Measurements from ENCODE around the gene PFKM. TPM values are rescaled to one million over a fixed set of nuclear protein-coding genes. Genes with fewer than 3 reads are reported as not detected.

Gene PFKM
- total and polyA plus RNA-seq, 9 of the 15 experiments (the other 6 are each of a cell fraction or from before 2014, with no cell fraction given): 16.5 to 39.9 (median 31.7) TPM

DNA sequence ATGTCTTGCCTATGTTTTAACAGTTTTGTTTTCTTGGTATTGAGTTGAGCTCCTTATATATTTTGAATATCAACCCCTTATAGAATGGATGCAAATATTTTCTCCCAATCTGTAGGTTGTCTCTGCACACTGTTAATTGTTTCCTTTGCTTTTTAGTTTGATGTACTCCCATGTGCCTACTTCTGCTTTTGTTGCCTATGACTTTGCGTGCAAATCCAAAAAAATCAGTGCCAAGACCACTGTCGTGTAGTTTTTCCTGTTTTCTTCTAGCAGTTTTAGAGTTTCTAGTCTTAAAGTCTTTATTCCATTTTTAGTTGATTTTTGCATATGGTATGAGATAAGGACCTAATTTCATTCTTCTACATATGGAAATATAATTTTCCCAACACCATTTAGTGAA, 42.1 kb upstream of the PFKM start (continued):
- TF ChIP-seq, protein P1, sequence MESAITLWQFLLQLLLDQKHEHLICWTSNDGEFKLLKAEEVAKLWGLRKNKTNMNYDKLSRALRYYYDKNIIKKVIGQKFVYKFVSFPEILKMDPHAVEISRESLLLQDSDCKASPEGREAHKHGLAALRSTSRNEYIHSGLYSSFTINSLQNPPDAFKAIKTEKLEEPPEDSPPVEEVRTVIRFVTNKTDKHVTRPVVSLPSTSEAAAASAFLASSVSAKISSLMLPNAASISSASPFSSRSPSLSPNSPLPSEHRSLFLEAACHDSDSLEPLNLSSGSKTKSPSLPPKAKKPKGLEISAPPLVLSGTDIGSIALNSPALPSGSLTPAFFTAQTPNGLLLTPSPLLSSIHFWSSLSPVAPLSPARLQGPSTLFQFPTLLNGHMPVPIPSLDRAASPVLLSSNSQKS (CRISPR knock-in tag; IDR thresholded peaks at IDR 0.05): no peak
- TF ChIP-seq TCF3 (CRISPR knock-in tag; IDR thresholded peaks at IDR 0.05) (no peak), FOXP1 (CRISPR knock-in tag; IDR thresholded peaks at IDR 0.05) (no peak), DNMT1 (IDR thresholded peaks at IDR 0.05) (no peak)
- TF ChIP-seq, protein P2, sequence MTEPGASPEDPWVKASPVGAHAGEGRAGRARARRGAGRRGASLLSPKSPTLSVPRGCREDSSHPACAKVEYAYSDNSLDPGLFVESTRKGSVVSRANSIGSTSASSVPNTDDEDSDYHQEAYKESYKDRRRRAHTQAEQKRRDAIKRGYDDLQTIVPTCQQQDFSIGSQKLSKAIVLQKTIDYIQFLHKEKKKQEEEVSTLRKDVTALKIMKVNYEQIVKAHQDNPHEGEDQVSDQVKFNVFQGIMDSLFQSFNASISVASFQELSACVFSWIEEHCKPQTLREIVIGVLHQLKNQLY (CRISPR knock-in tag; conservative IDR thresholded peaks at IDR 0.05): no peak

GRCh38 chr12:48078901-48079300, 40.3 kb upstream of the PFKM start:
- Histone ChIP-seq H3K4me2 (ENCODE audit: insufficient read depth, low read length) (no peak overlapping the region), H3K4me1 (replicated peaks in 1 of 2; ENCODE audit: control insufficient read depth in 2 of 2, insufficient read depth in 2 of 2, low read length in 2 of 2) (no peaks in the 10 kb centered on the region), H3K36me3 (ENCODE audit: control insufficient read depth, insufficient read depth, low read length) (peaks cover 58% of the 10 kb centered on the region), H3K9ac (ENCODE audit: insufficient read depth in 1 of 2, low read depth in 2 of 2, low read length in 2 of 2) (no peak overlapping the region), H3K27me3 (ENCODE audit: control insufficient read depth in 2 of 2, insufficient read depth in 2 of 2, low read length in 2 of 2) (no peaks in the 10 kb centered on the region), H3K4me3 (no peak overlapping the region), H3K9me3 (replicated peaks; ENCODE audit: control insufficient read depth, insufficient read depth, low read depth, low read length) (no peaks in the 10 kb centered on the region), H2AFZ (ENCODE audit: low read depth, low read length) (no peak overlapping the region), H4K20me1 (replicated peaks; ENCODE audit: control insufficient read depth, insufficient read depth, low read length) (no peaks in the 10 kb centered on the region), H3K79me2 (ENCODE audit: control insufficient read depth, insufficient read depth, low read length) (no peaks in the 10 kb centered on the region), H3K27ac (ENCODE audit: extremely low read depth, low read depth, low read length) (no peak overlapping the region), H3K9me1 (ENCODE audit: control insufficient read depth, insufficient read depth, low read length) (no peaks in the 10 kb centered on the region)
- in situ Hi-C loops (cut with MboI): no loop called here
- CTCF ChIA-PET (ENCODE audit: low intra/inter-chr PET ratio): no interaction called here
- ATAC-seq (no peak), FAIRE-seq (no peak), DNase-seq (ENCODE audit: extremely low read depth in 1 of 4, low spot score in 3 of 4) (no peak)
- POLR2A ChIA-PET: interaction anchor here (0.6 kb wide), 1 partner anchor 9 kb away, joined by 3 read pairs; no protein-coding TSS in a partner anchor
- intact Hi-C loops (cut with micrococcal nuclease): no loop called here
- TF ChIP-seq ZNF76 (CRISPR knock-in tag; IDR thresholded peaks at IDR 0.05; ENCODE audit: borderline replicate concordance) (no peak), TBP (optimal IDR thresholded peaks at IDR 0.05; ENCODE audit: low read depth, low read length) (no peak), SMARCB1 (IDR thresholded peaks at IDR 0.05; ENCODE audit: insufficient read length, low read depth) (no peak), JUNB (CRISPR knock-in tag; conservative IDR thresholded peaks at IDR 0.05) (no peak)
- WGBS (ENCODE audit: insufficient coverage, low coverage, missing lambda C conversion rate): 98% methylated on average over 5 of the region's 5 CpGs
- no TSS peak for BruUV-seq (replicated peaks)
